Measurements from ENCODE around the gene GTF2A1L. TPM values are rescaled to one million over a fixed set of nuclear protein-coding genes. Genes with fewer than 3 reads are reported as not detected.

Gene GTF2A1L
- total RNA-seq, 4 donors from 2014 or later, result 1.1 to 2.4 TPM; not detected in 2

GRCh38 chr2:48721158-48721557, 103.5 kb downstream of the GTF2A1L start:
- no peak for ATAC-seq (ENCODE audit: low FRiP score)
- no peak for TF ChIP-seq CTCF (IDR thresholded peaks at IDR 0.05)

GRCh38 chr2:48722391-48722790, 104.7 kb downstream of the GTF2A1L start:
- no peak for TF ChIP-seq CTCF (IDR thresholded peaks at IDR 0.05)
- ATAC-seq (ENCODE audit: low FRiP score), result no peak
- no peak for DNase-seq (ENCODE audit: low spot score)

More at GRCh38 chr2:48721158-48721557, 103.5 kb downstream of the GTF2A1L start:
- DNase-seq (ENCODE audit: low spot score), result no peak

- TF ChIP-seq CTCF (IDR thresholded peaks at IDR 0.05), result no peak
- DNase-seq (ENCODE audit: low spot score), result no peak
- no peak for ATAC-seq (ENCODE audit: low FRiP score)
Observed at GRCh38 chr2:48723129-48723528, 105.5 kb downstream of the GTF2A1L start.

- DNase-seq (ENCODE audit: low spot score), result no peak
- no peak for TF ChIP-seq CTCF (IDR thresholded peaks at IDR 0.05)
- no peak for ATAC-seq (ENCODE audit: low FRiP score)
Observed at GRCh38 chr2:48724278-48724677, 106.6 kb downstream of the GTF2A1L start.

GRCh38 chr2:48725696-48726494, 108.2 kb downstream of the GTF2A1L start:
- ATAC-seq (ENCODE audit: low FRiP score) (no peak), DNase-seq (ENCODE audit: low spot score) (no peak)
- TF ChIP-seq CTCF (IDR thresholded peaks at IDR 0.05), result no peak

GRCh38 chr2:48727560-48727959, 109.9 kb downstream of the GTF2A1L start:
- TF ChIP-seq CTCF (IDR thresholded peaks at IDR 0.05), result no peak
- DNase-seq (ENCODE audit: low spot score) (no peak), ATAC-seq (ENCODE audit: low FRiP score) (no peak)

GRCh38 chr2:48728295-48728694, 110.6 kb downstream of the GTF2A1L start:
- no peak for TF ChIP-seq CTCF (IDR thresholded peaks at IDR 0.05)
- no peak for ATAC-seq (ENCODE audit: low FRiP score)
- no peak for DNase-seq (ENCODE audit: low spot score)
